GM10266 (cell line): ENCODE measurements around the gene SNX17.

Source experiments
- DNase-seq: peaks from one replicate; pipeline ENCODE4 v3.0.0; 2012; ENCODE audit errors: extremely low spot score
- TF ChIP-seq, protein P1 (sequence below): IDR thresholded peaks from 2 replicates; pipeline ENCODE4 v1.5.1; 2012; ENCODE audit warnings: mild to moderate bottlenecking, low read depth; ENCODE audit not compliant: control insufficient read depth, insufficient read depth; ENCODE audit errors: missing control alignments

The SNX17 gene

DNA sequence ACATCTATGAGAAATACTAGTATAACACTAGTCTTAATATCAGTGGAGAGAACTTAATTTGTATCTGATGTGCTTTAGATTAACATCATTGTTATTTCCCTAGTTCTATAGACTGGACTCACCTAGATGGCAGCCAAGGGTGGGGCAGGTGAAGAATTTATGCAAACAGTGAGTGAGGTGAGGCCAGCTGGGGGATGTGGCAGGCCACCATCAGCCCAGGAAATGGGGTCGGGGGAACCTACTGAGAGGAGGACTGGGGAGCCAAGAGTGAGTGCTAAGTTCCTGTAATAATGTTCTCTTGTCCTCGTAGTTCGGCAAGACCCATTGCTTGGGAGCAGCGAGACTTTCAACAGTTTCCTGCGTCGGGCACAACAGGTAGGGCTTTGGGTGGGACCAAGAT, 2.5 kb downstream of the SNX17 start:
- TF ChIP-seq, protein P1, sequence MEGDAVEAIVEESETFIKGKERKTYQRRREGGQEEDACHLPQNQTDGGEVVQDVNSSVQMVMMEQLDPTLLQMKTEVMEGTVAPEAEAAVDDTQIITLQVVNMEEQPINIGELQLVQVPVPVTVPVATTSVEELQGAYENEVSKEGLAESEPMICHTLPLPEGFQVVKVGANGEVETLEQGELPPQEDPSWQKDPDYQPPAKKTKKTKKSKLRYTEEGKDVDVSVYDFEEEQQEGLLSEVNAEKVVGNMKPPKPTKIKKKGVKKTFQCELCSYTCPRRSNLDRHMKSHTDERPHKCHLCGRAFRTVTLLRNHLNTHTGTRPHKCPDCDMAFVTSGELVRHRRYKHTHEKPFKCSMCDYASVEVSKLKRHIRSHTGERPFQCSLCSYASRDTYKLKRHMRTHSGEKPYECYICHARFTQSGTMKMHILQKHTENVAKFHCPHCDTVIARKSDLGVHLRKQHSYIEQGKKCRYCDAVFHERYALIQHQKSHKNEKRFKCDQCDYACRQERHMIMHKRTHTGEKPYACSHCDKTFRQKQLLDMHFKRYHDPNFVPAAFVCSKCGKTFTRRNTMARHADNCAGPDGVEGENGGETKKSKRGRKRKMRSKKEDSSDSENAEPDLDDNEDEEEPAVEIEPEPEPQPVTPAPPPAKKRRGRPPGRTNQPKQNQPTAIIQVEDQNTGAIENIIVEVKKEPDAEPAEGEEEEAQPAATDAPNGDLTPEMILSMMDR: no peak
- no peak for DNase-seq

DNA sequence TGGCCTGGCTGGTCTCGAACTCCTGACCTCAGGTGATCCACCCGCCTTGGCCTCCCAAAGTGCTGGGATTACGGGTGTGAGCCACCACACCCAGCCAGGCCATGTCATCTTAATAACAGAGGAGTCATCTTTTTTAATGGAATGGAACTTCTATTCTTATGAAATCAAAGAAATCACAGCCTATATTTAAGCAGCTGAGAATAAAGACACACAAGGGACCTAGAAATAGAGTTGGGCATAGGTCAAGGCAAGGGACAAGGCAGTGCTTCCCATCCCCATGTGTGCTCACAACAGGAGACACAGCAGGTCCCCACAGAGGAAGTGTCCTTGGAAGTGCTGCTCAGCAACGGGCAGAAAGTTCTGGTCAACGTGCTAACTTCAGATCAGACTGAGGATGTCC, 3.2 kb downstream of the SNX17 start:
- no peak for DNase-seq
- TF ChIP-seq, protein P1: no peak

DNA sequence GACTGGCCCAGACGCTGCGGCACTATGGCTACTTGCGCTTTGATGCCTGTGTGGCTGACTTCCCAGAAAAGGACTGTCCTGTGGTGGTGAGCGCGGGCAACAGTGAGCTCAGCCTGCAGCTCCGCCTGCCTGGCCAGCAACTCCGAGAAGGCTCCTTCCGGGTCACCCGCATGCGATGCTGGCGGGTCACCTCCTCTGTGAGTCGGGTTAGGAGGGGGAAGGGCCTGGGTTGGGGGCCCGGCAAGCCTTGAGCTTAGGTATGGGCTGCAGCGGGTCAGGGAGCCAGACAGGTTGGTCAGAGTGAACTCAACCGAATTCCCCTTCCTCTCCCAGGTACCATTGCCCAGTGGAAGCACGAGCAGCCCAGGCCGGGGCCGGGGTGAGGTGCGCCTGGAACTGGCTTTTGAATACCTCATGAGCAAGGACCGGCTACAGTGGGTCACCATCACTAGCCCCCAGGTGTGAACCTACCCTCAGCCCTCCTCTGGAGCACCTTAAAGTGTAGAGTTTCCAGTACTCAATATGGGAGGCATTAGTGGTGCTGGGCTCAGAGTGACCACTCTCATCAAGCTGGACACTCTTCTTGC, 5.2 kb downstream of the SNX17 start:
- DNase-seq: no peak

DNA sequence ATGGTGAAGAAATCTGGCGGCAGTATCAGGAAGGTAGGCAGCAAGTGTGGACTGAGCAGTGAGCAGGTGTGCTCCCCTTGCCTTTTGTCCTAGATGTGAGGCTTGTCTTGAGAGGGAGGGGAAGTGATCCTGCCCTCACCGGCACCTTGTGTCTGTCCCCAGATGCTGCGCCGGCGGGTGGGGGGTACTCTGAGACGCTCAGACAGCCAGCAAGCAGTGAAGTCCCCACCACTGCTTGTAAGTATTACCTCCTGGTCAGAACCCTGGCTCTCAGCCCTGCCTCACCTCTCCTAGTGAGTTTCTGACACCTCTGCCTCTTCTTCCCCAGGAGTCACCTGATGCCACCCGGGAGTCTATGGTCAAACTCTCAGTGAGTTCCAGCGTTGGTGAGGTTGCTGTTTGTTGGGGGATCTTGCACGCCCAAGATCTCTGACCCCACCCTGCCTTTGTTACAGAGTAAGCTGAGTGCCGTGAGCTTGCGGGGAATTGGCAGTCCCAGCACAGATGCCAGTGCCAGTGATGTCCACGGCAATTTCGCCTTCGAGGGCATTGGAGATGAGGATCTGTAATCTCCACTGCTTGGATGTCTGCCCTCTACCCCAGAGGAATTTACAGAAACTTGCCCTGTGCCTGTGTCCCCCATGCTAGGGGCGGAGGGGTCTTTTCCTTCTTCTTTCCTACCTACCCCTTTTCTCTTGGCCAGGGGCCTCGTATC, 5.9 kb downstream of the SNX17 start:
- no peak for DNase-seq
- TF ChIP-seq, protein P1: no peak

More for the DNA sequence above, 5.2 kb downstream of the SNX17 start:
- TF ChIP-seq, protein P1: no peak

DNA sequence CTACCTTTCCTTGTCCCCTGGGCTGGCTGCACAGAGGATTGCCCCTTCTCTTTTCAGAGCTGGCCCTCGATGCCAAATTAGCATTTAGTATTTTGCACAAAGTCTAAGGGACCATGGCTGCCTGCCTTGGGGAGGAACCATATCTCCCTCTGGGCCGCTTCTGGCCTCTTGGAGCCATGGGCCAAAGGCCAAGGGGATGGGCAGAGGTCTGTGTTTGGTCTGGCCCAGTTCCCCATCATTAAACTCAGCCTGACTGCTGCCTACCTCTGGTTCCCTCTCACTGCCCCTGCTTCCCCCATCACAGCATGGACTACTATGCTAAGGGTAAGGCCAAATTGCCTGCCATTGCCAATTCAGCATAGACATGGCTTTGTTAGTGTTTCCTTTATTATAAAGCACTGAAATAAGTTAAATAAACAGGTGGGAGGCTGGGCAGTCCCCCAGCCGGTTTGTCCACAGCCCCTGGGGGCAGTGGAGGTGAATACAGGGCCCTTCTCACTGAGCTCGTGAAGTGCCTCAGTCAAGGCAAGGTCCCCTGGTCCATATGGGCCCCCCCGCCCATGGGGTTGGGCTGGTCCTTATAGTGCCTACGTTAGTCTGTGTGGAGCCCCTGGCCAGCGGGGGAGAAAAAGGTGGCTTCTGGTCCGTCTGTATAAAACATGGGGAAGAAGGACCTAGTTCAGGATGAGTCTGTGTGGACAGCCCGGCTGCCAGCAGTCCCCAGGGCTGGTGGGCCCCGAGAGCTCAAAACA, 6.6 kb downstream of the SNX17 start:
- TF ChIP-seq, protein P1: no peak
- no peak for DNase-seq

DNA sequence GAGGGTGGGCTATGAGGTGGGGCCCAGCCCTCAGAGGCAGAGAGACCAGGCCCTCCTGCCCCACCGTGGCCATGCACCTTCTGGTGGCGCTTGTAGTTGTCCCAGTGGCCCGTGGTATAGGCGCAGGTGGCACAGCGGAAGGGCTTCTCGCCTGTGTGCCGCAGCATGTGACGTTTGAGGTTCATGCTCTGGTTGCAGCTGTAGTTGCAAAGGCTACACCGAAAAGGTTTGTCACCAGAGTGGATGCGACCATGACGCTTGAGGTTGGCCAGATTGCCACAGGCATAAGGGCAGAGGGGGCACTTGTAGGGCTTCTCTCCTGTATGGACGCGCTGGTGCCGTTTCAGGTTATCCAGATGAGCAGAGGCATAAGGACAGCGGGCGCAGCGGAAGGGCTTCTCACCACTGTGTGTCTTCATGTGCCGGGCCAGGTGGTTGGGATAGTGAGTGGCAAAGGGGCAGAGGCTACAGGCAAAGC, 7.2 kb downstream of the SNX17 start:
- no peak for DNase-seq
- TF ChIP-seq, protein P1: no peak

DNA sequence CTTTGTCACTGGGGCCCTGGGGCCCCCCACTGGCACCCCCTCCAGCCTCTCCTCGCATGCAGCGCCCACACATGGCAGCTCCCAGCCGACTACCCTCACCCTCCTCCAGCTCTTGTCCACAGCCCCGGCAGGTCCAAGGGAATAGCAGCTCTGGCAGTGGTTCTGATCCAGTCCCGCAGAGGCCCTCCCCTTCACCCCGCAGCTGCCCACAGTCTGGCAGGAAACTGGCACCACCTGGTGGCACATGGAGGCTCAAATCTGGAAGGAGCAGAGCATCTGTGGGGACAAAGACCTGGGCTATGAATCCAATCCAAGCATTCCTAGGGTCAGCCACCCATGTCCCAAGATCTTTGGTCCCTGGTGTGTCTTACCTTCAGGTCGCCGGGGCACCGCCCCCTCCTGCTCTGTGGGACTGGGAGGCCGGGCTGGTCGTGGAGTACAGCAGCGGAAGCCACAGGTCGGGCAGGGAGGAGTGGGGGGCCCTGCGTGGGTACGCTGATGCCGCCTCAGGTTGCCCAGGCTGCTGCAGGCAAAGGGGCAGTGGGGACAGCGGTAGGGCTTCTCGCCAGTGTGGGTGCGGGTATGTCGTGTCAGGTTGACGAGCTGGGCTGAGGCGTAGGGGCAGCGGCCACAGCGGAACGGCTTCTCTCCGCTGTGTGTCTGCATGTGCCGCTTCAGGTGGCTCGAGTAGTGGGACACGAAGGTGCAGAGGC, 7.8 kb downstream of the SNX17 start:
- TF ChIP-seq, protein P1: peak; percentile 33
- DNase-seq: no peak
